Ammon's horn (tissue), 1 donor: ENCODE results near the gene EIF3K.

Experiments
- DNase-seq: peaks from one replicate; pipeline ENCODE4 v3.0.0-alpha.2; 2016; ENCODE audit warnings: low spot score

EIF3K gene

DNA sequence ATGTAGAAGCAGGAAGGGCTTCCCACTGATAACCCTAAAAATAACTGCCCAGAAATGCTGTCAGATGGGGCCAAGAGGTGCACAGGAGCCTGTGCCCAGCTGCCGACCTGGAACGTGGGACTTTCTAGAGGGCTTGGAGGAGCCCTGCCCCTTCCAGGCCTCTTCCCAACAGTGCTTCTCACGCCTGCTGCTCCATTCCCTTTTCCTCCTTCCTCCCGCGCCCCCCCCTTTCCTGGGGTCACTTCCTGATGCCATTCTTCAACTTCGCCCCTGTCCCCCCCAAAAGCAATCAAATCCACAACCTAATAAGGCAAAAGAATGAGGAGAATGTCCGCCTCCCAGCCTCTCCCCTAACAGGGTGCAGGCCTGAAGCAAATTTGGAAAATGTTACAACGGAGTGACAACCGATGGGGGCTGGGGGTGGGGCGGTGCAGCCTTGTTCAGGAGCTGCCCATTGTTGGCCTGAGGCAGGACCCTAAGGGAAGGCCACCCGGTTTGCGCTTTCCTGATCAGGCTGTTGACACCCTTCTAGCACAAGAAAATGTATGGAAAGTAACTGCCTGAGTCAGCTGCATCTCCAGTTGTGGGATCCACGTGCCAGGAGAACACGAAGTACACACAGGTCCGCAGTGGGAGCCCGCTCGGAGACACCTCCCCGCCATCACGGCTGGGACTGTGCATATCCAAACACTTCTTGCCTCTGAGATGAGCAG is 47.1 kb downstream of the EIF3K start:
- no peak for DNase-seq

DNA sequence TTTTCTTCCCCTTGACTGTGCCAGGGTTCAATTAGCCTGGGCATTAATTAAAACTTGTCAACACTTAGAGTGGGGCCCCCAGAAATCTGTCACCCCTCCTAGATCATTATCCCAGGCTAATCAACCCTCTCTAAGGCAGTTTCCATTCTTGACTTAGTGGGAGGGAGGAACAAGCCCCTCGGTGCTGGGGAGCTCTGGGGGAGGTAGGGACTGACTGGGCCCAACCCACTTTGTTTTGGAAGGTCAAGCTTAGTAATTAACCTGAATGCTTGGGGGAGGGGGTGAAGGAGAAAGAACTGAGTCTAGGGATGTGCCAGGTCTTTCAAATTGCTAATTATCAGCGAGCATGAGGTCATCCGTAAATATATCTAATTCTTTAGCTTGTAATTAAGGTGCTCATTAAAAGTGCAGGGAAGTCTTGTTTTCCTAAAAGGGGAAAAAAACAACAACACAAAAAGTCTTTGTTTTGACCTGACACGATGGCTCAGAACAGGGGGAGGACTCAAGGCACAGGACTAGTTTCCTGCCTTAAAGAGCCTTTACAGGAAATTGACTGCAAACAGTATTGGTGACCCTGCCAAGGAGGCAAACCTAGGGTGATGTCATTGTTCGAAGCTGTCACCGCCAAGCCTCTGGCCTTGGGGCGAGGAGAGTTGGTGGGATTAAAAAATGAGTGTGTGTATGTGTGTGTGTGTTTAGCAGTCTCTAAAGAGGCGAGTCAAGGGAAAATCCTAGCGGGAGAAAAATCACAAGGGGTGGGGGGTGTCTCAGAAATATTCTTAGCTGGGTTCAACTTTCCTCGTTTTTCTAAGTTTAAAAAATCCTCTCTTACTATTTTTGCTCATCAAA is 47.9 kb downstream of the EIF3K start:
- DNase-seq, result no peak

DNA sequence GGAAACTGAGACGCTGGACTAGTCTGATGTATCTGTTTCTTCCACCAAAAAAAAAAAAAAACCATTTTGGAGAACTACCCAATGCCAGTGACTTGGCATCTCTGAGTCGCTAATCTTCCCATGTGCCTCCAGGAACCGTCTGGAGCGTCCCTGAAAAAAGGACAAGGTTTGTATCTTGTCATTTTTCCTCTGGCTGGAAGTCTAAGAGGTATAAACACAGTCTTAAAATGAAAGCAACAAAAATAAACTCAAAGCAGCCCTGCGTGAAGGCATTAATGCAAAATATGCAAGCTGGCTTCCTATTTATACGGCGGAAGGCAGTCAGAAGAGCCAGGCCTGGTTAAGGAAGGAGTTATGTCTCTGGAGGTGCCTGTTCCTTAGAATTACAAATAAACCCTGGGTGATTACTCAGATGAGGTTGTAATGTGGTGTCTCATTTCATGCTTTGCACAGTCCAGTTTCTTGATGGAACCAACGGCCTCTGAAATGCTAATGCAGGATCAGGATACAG is 48.7 kb downstream of the EIF3K start:
- no peak for DNase-seq

DNA sequence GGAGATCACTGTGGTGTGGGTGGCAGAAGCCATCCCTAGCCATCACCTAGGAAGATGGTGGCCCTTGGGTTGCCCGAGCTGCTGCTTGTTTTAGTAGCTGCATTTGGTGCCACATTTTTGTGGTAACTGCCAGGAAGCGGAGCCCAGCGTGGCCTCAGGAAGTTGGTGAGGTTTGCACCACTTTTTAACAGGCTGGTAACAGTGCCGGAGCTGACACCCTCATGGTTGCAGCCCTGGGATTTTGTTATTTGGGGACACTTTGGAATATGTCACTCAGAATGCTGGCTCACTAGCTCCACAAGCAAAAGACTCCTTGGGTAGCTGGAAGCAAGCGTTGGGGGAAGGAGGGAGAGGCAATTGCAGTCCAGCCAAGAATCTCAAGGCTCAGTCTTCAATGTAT is 50.6 kb downstream of the EIF3K start:
- DNase-seq, result no peak

DNA sequence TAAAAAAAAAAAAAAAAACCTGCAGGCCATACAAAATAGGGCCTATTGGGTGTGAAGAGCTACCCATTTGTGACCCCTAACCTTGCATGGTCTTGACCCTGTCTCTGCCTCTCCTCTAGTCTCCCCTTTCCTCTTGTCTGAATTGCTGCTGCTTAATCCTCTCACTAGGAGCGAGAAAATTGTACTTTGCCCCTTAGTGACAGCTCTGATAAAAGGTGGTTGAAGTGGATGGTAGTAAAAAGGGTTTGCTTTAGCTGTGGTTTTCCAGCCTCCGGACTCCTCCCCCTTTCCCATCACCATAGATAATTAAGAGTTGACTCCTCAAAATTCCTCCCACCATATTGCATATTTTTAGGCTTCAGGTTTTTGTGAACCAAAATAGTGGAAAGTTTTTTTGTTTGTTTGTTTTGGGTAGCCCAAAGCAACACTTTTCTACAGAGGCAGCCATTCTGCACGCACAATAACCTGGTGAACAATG is 52.0 kb downstream of the EIF3K start:
- DNase-seq, result no peak

DNA sequence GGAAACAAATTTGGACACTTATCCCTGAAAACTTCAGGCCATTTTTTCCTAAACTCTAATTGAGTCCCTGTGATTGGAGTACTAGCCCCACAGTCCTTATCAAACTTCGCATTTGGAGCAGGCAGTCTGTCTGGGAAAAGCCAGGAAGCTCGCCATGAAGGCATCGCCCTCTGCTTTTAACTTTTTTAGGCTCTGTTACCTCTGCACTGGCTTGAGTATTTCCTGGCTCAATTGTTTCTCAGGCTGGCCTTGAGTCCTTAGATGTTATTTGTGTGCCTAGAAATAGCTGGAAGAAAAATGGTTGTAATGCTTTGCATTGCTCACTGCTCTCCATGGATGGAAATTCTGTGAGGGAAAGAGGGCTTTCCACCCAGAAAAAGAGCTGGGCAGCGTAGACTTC is 52.7 kb downstream of the EIF3K start:
- no peak for DNase-seq

- DNase-seq, result no peak
Measured at GRCh38 chr19:38673030-38673429, 54.0 kb downstream of the EIF3K start.

DNA sequence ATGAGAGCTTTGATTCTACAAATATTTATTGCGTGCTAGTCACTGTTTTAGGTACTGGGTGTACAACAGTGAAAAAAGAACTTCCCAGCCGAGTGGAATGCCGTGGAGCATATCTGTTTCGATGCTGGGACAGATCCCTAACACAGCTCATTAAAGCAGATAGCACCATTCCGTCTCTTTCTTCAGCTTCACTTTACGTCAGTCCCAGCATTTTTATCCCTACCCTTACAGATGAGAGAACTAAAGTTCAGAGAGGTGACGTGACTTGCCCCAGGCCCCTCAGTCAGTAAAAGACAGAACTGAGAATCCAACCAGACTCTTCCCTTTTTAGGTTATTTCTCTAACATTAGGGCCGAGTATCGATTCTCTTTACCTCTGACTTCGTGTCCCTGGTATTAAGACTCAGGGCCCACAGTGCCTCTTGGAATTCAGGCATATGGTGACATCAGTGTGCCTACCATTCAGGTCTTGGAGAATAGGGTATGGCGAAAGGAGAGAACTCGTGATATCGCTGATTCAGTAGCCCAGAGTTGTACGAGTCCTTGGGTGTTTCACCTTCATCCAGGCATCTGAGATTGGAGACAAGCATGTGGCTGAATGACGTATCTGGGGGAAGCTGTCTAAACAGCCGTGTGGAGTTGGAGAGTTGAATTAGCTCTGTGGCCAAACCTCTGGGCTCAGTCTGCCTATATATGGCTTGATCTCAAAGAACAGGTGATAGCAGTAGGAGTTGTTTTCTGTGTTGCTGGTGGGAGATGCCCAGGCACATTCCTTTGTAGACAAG is 55.6 kb downstream of the EIF3K start:
- no peak for DNase-seq

DNA sequence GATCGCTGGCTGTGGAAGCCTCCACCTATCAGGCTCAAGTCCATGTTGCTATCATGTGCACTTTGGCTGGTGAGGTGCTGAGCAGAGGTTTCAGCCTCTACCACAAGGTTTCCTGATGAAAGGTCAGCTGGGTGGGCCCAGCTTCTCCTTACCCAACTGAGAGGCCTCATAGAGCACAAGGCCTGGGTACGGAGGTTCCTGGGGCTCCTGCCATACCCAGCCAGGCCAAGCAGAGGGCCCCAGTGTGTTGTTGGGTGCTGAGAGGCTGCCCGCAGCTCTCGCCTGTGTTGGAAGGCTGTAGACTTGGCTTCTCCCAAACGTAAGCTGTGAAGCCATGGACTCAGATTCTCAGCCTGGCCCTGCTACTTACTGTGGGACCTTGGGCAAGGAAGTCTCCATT is 56.6 kb downstream of the EIF3K start:
- DNase-seq, result no peak

GRCh38 chr19:38676023-38676877 is 57.3 kb downstream of the EIF3K start:
- no peak for DNase-seq

DNA sequence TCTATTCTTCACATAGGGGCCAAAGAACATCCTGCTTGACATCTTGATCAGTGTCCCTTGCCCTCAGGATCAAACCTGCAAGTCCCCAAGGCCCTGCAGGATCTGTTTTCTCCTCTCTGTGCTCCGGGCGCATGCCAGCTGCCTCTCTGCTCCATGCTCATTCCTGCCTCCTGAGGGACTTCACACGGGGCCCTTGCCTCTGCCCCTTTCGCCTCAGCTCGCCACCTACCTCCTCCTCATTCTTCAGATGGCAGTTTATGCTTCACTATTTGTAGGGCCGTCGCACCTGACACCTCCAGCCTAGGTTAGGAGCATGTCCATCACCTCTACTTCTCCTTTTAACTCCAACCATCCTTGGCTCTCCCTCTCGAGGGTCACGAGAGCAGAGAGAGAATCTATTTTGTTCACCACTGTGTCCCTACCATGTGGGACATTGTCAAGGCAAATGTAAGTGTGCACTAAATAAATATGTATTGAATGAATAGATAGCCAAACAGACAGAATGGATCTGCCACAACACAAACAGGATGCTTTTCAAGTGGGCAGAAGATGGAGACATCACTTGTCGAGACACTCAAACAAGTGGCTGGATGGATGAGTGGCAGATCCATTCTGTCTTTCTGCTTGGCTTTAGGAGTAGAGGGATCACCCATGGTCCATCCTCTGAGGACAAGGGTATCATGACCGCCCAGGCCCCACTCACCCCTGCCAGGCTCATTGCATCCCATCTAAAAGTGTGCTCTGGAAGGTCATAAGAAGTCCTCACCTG is 58.1 kb downstream of the EIF3K start:
- no peak for DNase-seq

GRCh38 chr19:38678217-38678890 is 59.4 kb downstream of the EIF3K start:
- no peak for DNase-seq

DNA sequence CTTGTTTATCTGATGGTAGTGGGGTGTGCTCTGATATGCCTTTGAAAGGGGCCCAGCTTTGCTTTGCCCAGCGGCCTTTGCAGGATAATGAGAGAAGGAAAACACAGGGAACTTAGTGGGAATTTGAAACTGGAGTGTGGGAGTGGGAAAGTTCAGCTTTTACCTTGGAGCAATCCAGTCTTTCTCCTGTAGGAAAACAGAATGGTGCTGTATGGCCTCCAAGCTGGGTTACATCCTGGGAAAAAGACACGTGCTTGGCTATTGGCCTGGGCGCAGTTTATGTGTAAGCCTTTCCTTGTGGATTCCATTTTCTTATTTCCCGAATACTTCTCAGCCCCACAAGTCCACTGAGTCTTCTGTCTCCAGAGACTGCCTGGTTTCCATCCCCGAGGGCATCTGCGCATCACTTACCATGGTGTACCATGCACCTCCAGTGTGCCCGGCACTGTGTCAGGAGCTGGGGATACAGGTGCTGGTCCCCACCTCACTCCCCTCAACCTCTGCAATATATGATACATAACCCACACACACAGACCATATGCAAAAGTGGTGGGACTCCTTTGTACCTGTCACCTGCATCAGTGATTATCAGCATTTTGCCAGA is 60.0 kb downstream of the EIF3K start:
- DNase-seq, result no peak

DNA sequence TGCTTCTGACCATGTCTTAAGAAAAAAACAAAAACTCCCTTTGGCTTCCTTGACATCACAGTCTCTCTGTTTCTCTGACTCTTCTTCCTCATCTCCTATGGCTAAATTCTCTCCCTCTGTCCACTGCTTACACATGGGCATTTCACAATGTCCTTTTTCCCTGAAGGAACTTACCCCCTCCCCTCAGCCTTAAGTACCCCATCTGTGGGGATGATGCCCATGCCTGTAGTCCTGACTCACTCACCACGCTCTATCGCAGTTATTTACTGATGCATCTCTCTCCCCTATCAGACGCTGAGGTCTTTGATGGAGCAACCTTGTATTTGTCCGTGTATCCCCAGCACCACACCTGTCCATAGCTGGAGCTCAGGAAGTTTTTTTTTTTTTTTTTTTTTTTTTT is 60.9 kb downstream of the EIF3K start:
- no peak for DNase-seq

DNA sequence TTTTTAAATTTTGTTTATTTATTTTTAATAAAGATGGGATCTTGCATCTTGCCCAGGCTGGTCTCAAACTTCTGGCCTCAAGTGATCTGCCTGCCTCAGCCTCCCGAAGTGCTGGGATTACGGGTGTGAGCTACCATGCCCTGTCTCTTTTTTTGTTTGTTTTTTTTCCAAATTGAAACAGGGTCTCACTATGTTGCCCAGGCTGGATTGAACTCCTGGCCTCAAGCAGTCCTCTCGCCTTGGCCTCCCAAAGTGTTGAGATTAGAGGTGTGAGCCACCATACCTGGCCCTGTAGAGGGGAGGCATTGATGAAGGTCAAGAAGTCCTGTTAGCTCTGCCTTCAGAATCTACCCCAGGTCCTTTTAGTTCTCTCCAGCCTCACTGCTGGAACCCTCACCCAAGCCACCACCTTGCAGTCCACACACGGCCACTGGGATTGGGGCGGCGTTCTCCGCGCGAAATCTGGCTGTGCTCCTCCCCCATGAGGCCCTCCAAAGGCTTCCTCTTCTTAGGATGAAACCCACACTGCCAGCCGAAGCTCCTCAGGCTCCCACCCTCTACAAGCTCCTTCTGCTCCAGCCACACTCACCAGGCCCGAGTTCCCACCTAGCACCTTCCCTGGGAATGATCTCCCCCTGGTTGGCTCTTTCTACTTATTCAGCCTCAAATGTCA is 63.3 kb downstream of the EIF3K start:
- DNase-seq, result no peak

DNA sequence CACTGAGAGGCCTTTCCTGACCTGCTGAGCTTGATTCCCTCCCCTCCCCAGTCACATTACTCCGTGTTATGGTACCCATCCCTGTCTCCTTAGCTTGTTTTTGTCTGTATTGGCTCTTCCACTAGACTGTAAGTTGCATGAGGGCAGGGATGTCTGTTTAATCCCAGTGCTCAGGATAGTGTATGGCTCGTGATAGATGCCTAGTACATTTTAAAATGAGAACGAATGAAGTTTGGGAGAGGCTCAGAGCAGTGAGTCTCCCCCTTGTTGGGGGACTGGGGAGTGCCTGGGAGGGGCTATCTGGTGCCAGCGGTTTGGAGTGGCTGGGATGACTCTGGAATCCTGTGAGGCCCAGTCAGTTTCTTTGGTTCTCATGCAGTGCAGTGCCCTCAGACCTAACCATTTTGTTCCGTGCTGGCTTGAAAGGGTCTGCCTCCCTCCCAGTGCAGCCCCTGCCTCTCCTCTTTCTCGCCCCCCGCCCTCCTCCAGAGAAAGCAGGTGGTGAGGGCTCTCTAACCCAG is 63.9 kb downstream of the EIF3K start:
- no peak for DNase-seq

GRCh38 chr19:38683393-38684077 is 64.5 kb downstream of the EIF3K start:
- no peak for DNase-seq
